ENCODE results near the gene PNKD. TPM values are rescaled to one million over a fixed set of nuclear protein-coding genes. Genes with fewer than 3 reads are reported as not detected.

Gene PNKD
- total RNA-seq, 4 donors from 2014 or later = 63.9 to 690 (median 70.4) TPM

GRCh38 chr2:218274586-218274985, 4.3 kb downstream of the PNKD start:
- Histone ChIP-seq H3K36me3 (peaks cover 0 to 62% (median 3%) of the 10 kb centered on the region in 3 donors), H3K27me3 (no peaks in the 10 kb centered on the region), H3K27ac (peak overlapping the region in 2 of 4 donors; percentile 63 to 76), H3K4me3 (no peak overlapping the region), H3K9me3 (no peaks in the 10 kb centered on the region), H3K4me1 (peaks cover 0 to 44% (median 20%) of the 10 kb centered on the region in 4 donors)
- DNase-seq = no peak
- TF ChIP-seq POLR2A (IDR thresholded peaks at IDR 0.05) = no peak
- no peak for TF ChIP-seq CTCF (IDR thresholded peaks at IDR 0.05)

- no peak for TF ChIP-seq POLR2A (IDR thresholded peaks at IDR 0.05)
- TF ChIP-seq CTCF (IDR thresholded peaks at IDR 0.05) = no peak
- Histone ChIP-seq H3K9me3 (no peaks in the 10 kb centered on the region), H3K36me3 (peaks cover 0 to 71% (median 3%) of the 10 kb centered on the region in 3 donors), H3K4me3 (no peak overlapping the region), H3K27ac (peak overlapping the region in 1 of 4 donors; percentile 76), H3K4me1 (peaks cover 0 to 44% (median 20%) of the 10 kb centered on the region in 4 donors), H3K27me3 (no peaks in the 10 kb centered on the region)
- no peak for DNase-seq
These were observed 5.2 kb downstream of the PNKD start for GRCh38 chr2:218275371-218276072.

- DNase-seq = no peak
- peaks cover 0 to 88% (median 3%) of the 10 kb centered on the region in 3 donors for H3K36me3 ChIP-seq
These were observed 6.9 kb downstream of the PNKD start for GRCh38 chr2:218276986-218277755.

GRCh38 chr2:218277921-218278320, 7.6 kb downstream of the PNKD start:
- H3K27ac ChIP-seq = no peak overlapping the region
- no peaks in the 10 kb centered on the region for H3K27me3 ChIP-seq
- peaks cover 0 to 34% (median 2%) of the 10 kb centered on the region in 4 donors for H3K4me1 ChIP-seq
- H3K4me3 ChIP-seq = no peak overlapping the region
- no peak for DNase-seq
- no peaks in the 10 kb centered on the region for H3K9me3 ChIP-seq
- peaks cover 0 to 93% (median 3%) of the 10 kb centered on the region in 3 donors for H3K36me3 ChIP-seq
- TF ChIP-seq CTCF (IDR thresholded peaks at IDR 0.05) = no peak
- TF ChIP-seq POLR2A (IDR thresholded peaks at IDR 0.05) = no peak

More at GRCh38 chr2:218276986-218277755, 6.9 kb downstream of the PNKD start:
- TF ChIP-seq CTCF (IDR thresholded peaks at IDR 0.05) (peak in 1 of 6 experiments; percentile 16), POLR2A (IDR thresholded peaks at IDR 0.05) (no peak)
- Histone ChIP-seq H3K4me1 (peaks cover 0 to 34% (median 7%) of the 10 kb centered on the region in 4 donors), H3K9me3 (no peaks in the 10 kb centered on the region), H3K4me3 (no peak overlapping the region), H3K27me3 (no peaks in the 10 kb centered on the region), H3K27ac (peak overlapping the region in 1 of 4 donors; percentile 39)

- Histone ChIP-seq H3K4me3 (no peak overlapping the region), H3K9me3 (no peaks in the 10 kb centered on the region), H3K27ac (no peak overlapping the region), H3K36me3 (peaks cover 0 to 90% (median 3%) of the 10 kb centered on the region in 3 donors), H3K4me1 (peaks cover 0 to 35% (median 4%) of the 10 kb centered on the region in 4 donors), H3K27me3 (no peaks in the 10 kb centered on the region)
- TF ChIP-seq CTCF (IDR thresholded peaks at IDR 0.05) (no peak), POLR2A (IDR thresholded peaks at IDR 0.05) (no peak)
- DNase-seq = no peak
These were observed 8.4 kb downstream of the PNKD start for GRCh38 chr2:218278531-218279360.

All from Peyer's patch (tissue), 4 donors.